ENCODE measurements around the gene NIT1. TPM values are rescaled to one million over a fixed set of nuclear protein-coding genes. Genes with fewer than 3 reads are reported as not detected.

NIT1 gene
- total and polyA plus RNA-seq, 2 of the 8 experiments (the other 6 are each of a cell fraction or from before 2014, with no cell fraction given): 33.0 to 40.4 TPM

DNA sequence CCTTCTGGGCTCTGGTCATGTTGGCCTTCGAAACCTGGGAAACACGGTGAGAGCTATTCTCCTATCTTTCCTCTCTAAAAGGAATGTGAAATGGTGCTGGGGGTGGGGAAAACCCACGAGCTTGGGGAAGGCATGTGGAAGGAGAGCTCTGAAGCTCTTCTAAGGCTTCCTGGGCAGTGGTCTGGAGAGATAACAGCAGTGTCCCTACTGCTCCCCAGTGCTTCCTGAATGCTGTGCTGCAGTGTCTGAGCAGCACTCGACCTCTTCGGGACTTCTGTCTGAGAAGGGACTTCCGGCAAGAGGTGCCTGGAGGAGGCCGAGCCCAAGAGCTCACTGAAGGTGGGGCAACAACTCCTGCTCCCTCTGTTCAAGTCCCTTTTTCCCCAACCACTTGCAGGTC lies 44.1 kb downstream of the NIT1 start:
- Histone ChIP-seq H4K8ac (ENCODE audit: extremely low read depth, insufficient read depth, low read length) (no peak overlapping the region), H3K79me1 (ENCODE audit: low read depth, low read length) (no peaks in the 10 kb centered on the region; the same call in 1 of the 2 replicates), H3K18ac (ENCODE audit: extremely low read depth, low read length) (no peak overlapping the region), H3K56ac (replicated peaks; ENCODE audit: insufficient read length, low read depth, low read length) (no peak overlapping the region), H2BK5ac (ENCODE audit: low read depth, low read length) (no peak overlapping the region), H3K9ac (replicated peaks in 1 of 4; ENCODE audit: extremely low read depth in 1 of 4, low read depth in 3 of 4, low read length in 3 of 4) (no peak overlapping the region), H3K4me2 (ENCODE audit: insufficient read depth in 1 of 2, low read depth in 2 of 2, low read length in 2 of 2) (no peak overlapping the region), H3K79me2 (ENCODE audit: control insufficient read depth in 1 of 2, insufficient read depth in 2 of 2, low read length in 2 of 2) (no peaks in the 10 kb centered on the region; a peak in 1 of 4 replicates), H3K4me1 (replicated peaks in 1 of 4; ENCODE audit: control insufficient read depth in 3 of 4, insufficient read depth in 4 of 4, low read length in 3 of 4) (peaks cover 0 to 20% (median 8%) of the 10 kb centered on the region in 4 experiments; a peak in 5 of 7 replicates), H3K14ac (ENCODE audit: insufficient read length) (no peak overlapping the region), H3K23me2 (ENCODE audit: low read depth, low read length) (peaks cover 17% of the 10 kb centered on the region), H3K36me3 (ENCODE audit: control insufficient read depth in 2 of 4, insufficient read depth in 4 of 4, low read length in 3 of 4) (peaks cover 0 to 9% (median 7%) of the 10 kb centered on the region in 4 experiments; a peak in 5 of 8 replicates), H2BK120ac (replicated peaks; ENCODE audit: low read depth, low read length) (no peak overlapping the region), H3K27ac (ENCODE audit: low read depth, low read length) (no peak overlapping the region), H3K4ac (replicated peaks; ENCODE audit: insufficient read length, low read depth, low read length) (no peak overlapping the region), H3K9me3 (ENCODE audit: insufficient read depth in 2 of 2, low read depth in 1 of 2, low read length in 1 of 2) (no peaks in the 10 kb centered on the region), H4K91ac (replicated peaks; ENCODE audit: insufficient read length, low read length) (no peak overlapping the region), H4K5ac (ENCODE audit: insufficient read length, low read depth, low read length) (no peak overlapping the region), H3K23ac (ENCODE audit: insufficient read length) (no peak overlapping the region), H2BK15ac (ENCODE audit: low read length) (no peak overlapping the region), H2AFZ (ENCODE audit: low read length) (no peak overlapping the region), H3K4me3 (ENCODE audit: extremely low read depth in 1 of 4, insufficient read depth in 2 of 4, low read depth in 3 of 4, low read length in 4 of 4) (no peak overlapping the region), H3K27me3 (replicated peaks in 1 of 4; ENCODE audit: control insufficient read depth in 3 of 4, extremely low read depth in 1 of 4, insufficient read depth in 3 of 4, low read length in 3 of 4) (no peaks in the 10 kb centered on the region), H2AK5ac (ENCODE audit: low read depth, low read length) (no peak overlapping the region), H2BK12ac (ENCODE audit: low read depth, low read length) (no peak overlapping the region), H2BK20ac (ENCODE audit: low read length) (no peak overlapping the region), H4K20me1 (replicated peaks in 1 of 2; ENCODE audit: control insufficient read depth in 1 of 2, insufficient read depth in 2 of 2, low read length in 2 of 2) (no peaks in the 10 kb centered on the region)
- no peak for FAIRE-seq
- 87% methylated on average over 7 of the region's 7 CpGs; no CpG with 5 or more reads in 1 of the 2 experiments for WGBS, 2 experiments (ENCODE audit: extremely low coverage in 1 of 2, insufficient coverage in 1 of 2, insufficient read length in 1 of 2, insufficient replicate concordance in 2 of 2, low coverage in 1 of 2, low lambda C conversion rate in 2 of 2, missing lambda C conversion rate in 1 of 2)
- POLR2A ChIA-PET (ENCODE audit: partially characterized antibody): interaction anchor here (0.7 to 2.2 kb wide), 4 partner anchors 8 to 40 kb away, joined by 3 to 8 read pairs (median 4); partner anchors contain the start of genes DEDD, NDUFS2 and UFC1
- CTCF ChIA-PET (ENCODE audit: partially characterized antibody): interaction anchor here (0.6 to 5.2 kb wide), 6 partner anchors 7 to 66 kb away, joined by 3 to 32 read pairs (median 3); partner anchors contain the start of gene UFC1
- DNase-seq (ENCODE audit: low read depth in 1 of 2, low spot score in 2 of 2): no peak
- TF ChIP-seq, protein P1, sequence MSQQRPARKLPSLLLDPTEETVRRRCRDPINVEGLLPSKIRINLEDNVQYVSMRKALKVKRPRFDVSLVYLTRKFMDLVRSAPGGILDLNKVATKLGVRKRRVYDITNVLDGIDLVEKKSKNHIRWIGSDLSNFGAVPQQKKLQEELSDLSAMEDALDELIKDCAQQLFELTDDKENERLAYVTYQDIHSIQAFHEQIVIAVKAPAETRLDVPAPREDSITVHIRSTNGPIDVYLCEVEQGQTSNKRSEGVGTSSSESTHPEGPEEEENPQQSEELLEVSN (IDR thresholded peaks at IDR 0.05): no peak
- TF ChIP-seq POLR2A (IDR thresholded peaks at IDR 0.05; ENCODE audit: control extremely low read depth in 1 of 2, low read depth in 2 of 2, low read length in 2 of 2) (no peak), BRCA1 (IDR thresholded peaks at IDR 0.05; ENCODE audit: low read depth, low read length) (no peak)

Data from H1 (cell line).